ENCODE results near the gene RLN2.
A peak's percentile ranks its signal among the peaks of the same experiment; 100 is the strongest.
"Not testable (repeated sequence)": the region's sequence is repeated elsewhere in the genome, so short reads cannot be mapped to it uniquely, and the experiment has no call there.

RLN2 gene

GRCh38 chr9:5303840-5304795, at the start of gene RLN2:
TSS of gene RLN2 (minus strand) at chr9:5304716. CDS start at chr9:5304580, 136 bp downstream.
- H3K4me3 ChIP-seq; H3K4me1 ChIP-seq; H3K36me3 ChIP-seq (replicated peaks); H3K9me3 ChIP-seq; DNase-seq (ENCODE audit: low spot score in 2 of 2); H3K27me3 ChIP-seq (ENCODE audit: low read depth); in situ Hi-C loops (cut with MboI; ENCODE audit: low sequenced_read_pairs): not testable (repeated sequence)

- peaks cover 2% of the 10 kb centered on the region; the same call in 1 of the 2 replicates for H3K27me3 ChIP-seq (ENCODE audit: low read depth)
- no peaks in the 10 kb centered on the region for H3K36me3 ChIP-seq (replicated peaks)
- in situ Hi-C loops (cut with MboI; ENCODE audit: low sequenced_read_pairs), result no loop called here
- H3K4me1 ChIP-seq, result no peaks in the 10 kb centered on the region
- H3K9me3 ChIP-seq, result no peaks in the 10 kb centered on the region
- no peak overlapping the region for H3K4me3 ChIP-seq
- no peak for DNase-seq (ENCODE audit: low spot score in 2 of 2)
Measured at GRCh38 chr9:5354184-5354583, 49.7 kb upstream of the RLN2 start.

GRCh38 chr9:5352637-5353248, 48.2 kb upstream of the RLN2 start:
- in situ Hi-C loops (cut with MboI; ENCODE audit: low sequenced_read_pairs), result no loop called here
- Histone ChIP-seq H3K9me3 (no peaks in the 10 kb centered on the region), H3K36me3 (replicated peaks) (no peaks in the 10 kb centered on the region), H3K4me3 (no peak overlapping the region), H3K27me3 (ENCODE audit: low read depth) (peaks cover 2% of the 10 kb centered on the region; the same call in 1 of the 2 replicates), H3K4me1 (no peaks in the 10 kb centered on the region)
- no peak for DNase-seq (ENCODE audit: low spot score in 2 of 2)

- in situ Hi-C loops (cut with MboI; ENCODE audit: low sequenced_read_pairs); H3K36me3 ChIP-seq (replicated peaks); H3K27me3 ChIP-seq (ENCODE audit: low read depth); DNase-seq (ENCODE audit: low spot score in 2 of 2); H3K9me3 ChIP-seq; H3K4me1 ChIP-seq; H3K4me3 ChIP-seq: not testable (repeated sequence)
Measured at GRCh38 chr9:5338992-5339981, 34.8 kb upstream of the RLN2 start, which contains the start of gene RLN1. TSS of gene RLN1 (minus strand) at chr9:5339876. CDS start at chr9:5339746, 130 bp downstream.

- Histone ChIP-seq H3K4me3 (no peak overlapping the region), H3K4me1 (no peaks in the 10 kb centered on the region), H3K36me3 (replicated peaks) (no peaks in the 10 kb centered on the region), H3K9me3 (no peaks in the 10 kb centered on the region), H3K27me3 (ENCODE audit: low read depth) (peaks cover 5% of the 10 kb centered on the region; the same call in 1 of the 2 replicates)
- DNase-seq (ENCODE audit: low spot score in 2 of 2), result no peak
- in situ Hi-C loops (cut with MboI; ENCODE audit: low sequenced_read_pairs), result no loop called here
Measured at GRCh38 chr9:5336688-5337087, 32.2 kb upstream of the RLN2 start.

- H3K36me3 ChIP-seq (replicated peaks); H3K4me1 ChIP-seq; H3K4me3 ChIP-seq; H3K27me3 ChIP-seq (ENCODE audit: low read depth); DNase-seq (ENCODE audit: low spot score in 2 of 2); in situ Hi-C loops (cut with MboI; ENCODE audit: low sequenced_read_pairs); H3K9me3 ChIP-seq: not testable (repeated sequence)
Measured at GRCh38 chr9:5331276-5331675, 26.8 kb upstream of the RLN2 start.

GRCh38 chr9:5326893-5327548, 22.5 kb upstream of the RLN2 start:
- no peaks in the 10 kb centered on the region for H3K36me3 ChIP-seq (replicated peaks)
- H3K4me3 ChIP-seq, result no peak overlapping the region
- peak; percentile 16 to 50 for DNase-seq (ENCODE audit: low spot score in 2 of 2)
- H3K4me1 ChIP-seq, result no peaks in the 10 kb centered on the region
- no peaks in the 10 kb centered on the region for H3K27me3 ChIP-seq (ENCODE audit: low read depth)
- no peaks in the 10 kb centered on the region for H3K9me3 ChIP-seq
- in situ Hi-C loops (cut with MboI; ENCODE audit: low sequenced_read_pairs), result no loop called here

- Histone ChIP-seq H3K27me3 (ENCODE audit: low read depth) (no peaks in the 10 kb centered on the region), H3K9me3 (no peaks in the 10 kb centered on the region), H3K4me3 (no peak overlapping the region), H3K4me1 (no peaks in the 10 kb centered on the region), H3K36me3 (replicated peaks) (no peaks in the 10 kb centered on the region)
- DNase-seq (ENCODE audit: low spot score in 2 of 2), result no peak
- in situ Hi-C loops (cut with MboI; ENCODE audit: low sequenced_read_pairs), result no loop called here
Measured at GRCh38 chr9:5326187-5326586, 21.7 kb upstream of the RLN2 start.

GRCh38 chr9:5321601-5322000, 17.1 kb upstream of the RLN2 start:
- H3K27me3 ChIP-seq (ENCODE audit: low read depth); H3K9me3 ChIP-seq; in situ Hi-C loops (cut with MboI; ENCODE audit: low sequenced_read_pairs); H3K36me3 ChIP-seq (replicated peaks); DNase-seq (ENCODE audit: low spot score in 2 of 2); H3K4me1 ChIP-seq; H3K4me3 ChIP-seq: not testable (repeated sequence)

- DNase-seq (ENCODE audit: low spot score in 2 of 2), result no peak
- no peaks in the 10 kb centered on the region for H3K27me3 ChIP-seq (ENCODE audit: low read depth)
- no peaks in the 10 kb centered on the region for H3K4me1 ChIP-seq
- no peak overlapping the region for H3K4me3 ChIP-seq
- no peaks in the 10 kb centered on the region for H3K36me3 ChIP-seq (replicated peaks)
- H3K9me3 ChIP-seq, result 0 out of 2 replicates have a peak, but pooled peaks cover 2% of the 10 kb centered on the region
- in situ Hi-C loops (cut with MboI; ENCODE audit: low sequenced_read_pairs), result no loop called here
Measured at GRCh38 chr9:5321058-5321457, 16.5 kb upstream of the RLN2 start.

GRCh38 chr9:5316406-5316805, 11.9 kb upstream of the RLN2 start:
- DNase-seq (ENCODE audit: low spot score in 2 of 2); H3K4me3 ChIP-seq; in situ Hi-C loops (cut with MboI; ENCODE audit: low sequenced_read_pairs); H3K4me1 ChIP-seq; H3K36me3 ChIP-seq (replicated peaks); H3K27me3 ChIP-seq (ENCODE audit: low read depth); H3K9me3 ChIP-seq: not testable (repeated sequence)

- in situ Hi-C loops (cut with MboI; ENCODE audit: low sequenced_read_pairs), result no loop called here
- Histone ChIP-seq H3K36me3 (replicated peaks) (no peaks in the 10 kb centered on the region), H3K9me3 (0 out of 2 replicates have a peak, but pooled peaks cover 5% of the 10 kb centered on the region), H3K4me3 (no peak overlapping the region), H3K27me3 (ENCODE audit: low read depth) (0 out of 2 replicates have a peak, but pooled peaks cover 2% of the 10 kb centered on the region), H3K4me1 (no peaks in the 10 kb centered on the region)
- DNase-seq (ENCODE audit: low spot score in 2 of 2), result no peak
Measured at GRCh38 chr9:5315187-5315923, 10.8 kb upstream of the RLN2 start.
